GM12878 (cell line): Measurements from ENCODE around the gene NR3C1. TPM values are rescaled to one million over a fixed set of nuclear protein-coding genes. Genes with fewer than 3 reads are reported as not detected.

Experiments used
- ATAC-seq: fragments of 200-7000 bp; cut with Tn5 transposase; 3 replicates; pipeline ENCODE4 v1.9.1; 2020; ENCODE audit warnings: mild to moderate bottlenecking, moderate library complexity
- BruUV-seq: library from RNA; stranded (reverse); fragments of 400-500 nt; replicated peaks from 2 replicates; lab custom pipeline; 2021; lab: Mats Ljungman, UMichigan
- CTCF ChIA-PET: fragments of 300-600 bp; sonication (Branson Sonifier 250); formaldehyde crosslinking; extraction: SDS; loops from one replicate; lab custom pipeline; 2021; ENCODE audit warnings: inconsistent platforms; lab: Yijun Ruan, JAX
- POLR2A ChIA-PET: fragments of 350-600 bp; formaldehyde crosslinking; extraction: SDS; loops from one replicate; lab custom pipeline; 2021; ENCODE audit warnings: inconsistent platforms; lab: Charles Lee
- RAD21 ChIA-PET: fragments of 300-600 bp; sonication (Branson Sonifier 250); formaldehyde crosslinking; loops from one replicate; lab custom pipeline; 2023; ENCODE audit warnings: antibody characterized with exemption; ENCODE audit not compliant: unreplicated experiment; lab: Charles Lee
- SMC1A ChIA-PET: fragments of 300-600 bp; sonication (Branson Sonifier 250); formaldehyde crosslinking; loops from one replicate; lab custom pipeline; 2023; ENCODE audit not compliant: unreplicated experiment, uncharacterized antibody; lab: Charles Lee
- DNase-seq: peaks from one replicate; pipeline ENCODE4 v3.0.0-alpha.2; 2011; ENCODE audit warnings: low read depth, low spot score
- FAIRE-seq: peaks from 3 replicates; lab custom pipeline; 2011; peaks lifted over from hg19 to GRCh38; lab: Jason Lieb, UNC
- H2AFZ ChIP-seq: 2 replicates; pipeline ENCODE4 v1.6.0; 2011; ENCODE audit warnings: low read depth, low read length, control low read depth; ENCODE audit not compliant: control insufficient read depth
- H3K27ac ChIP-seq: 2 replicates; pipeline ENCODE4 v1.5.1; 2011; ENCODE audit warnings: control low read depth; ENCODE audit not compliant: control insufficient read depth, insufficient read depth
- H3K27me3 ChIP-seq, 2 experiments: replicated peaks in 1 of 2; 2 replicates each; pipeline versions ENCODE4 v1.6.0 to v1.6.1; 2011; ENCODE audit warnings: low read length in 1 of 2; ENCODE audit not compliant: control insufficient read depth in 2 of 2, insufficient read depth in 2 of 2
- H3K36me3 ChIP-seq, 2 experiments: 2 replicates each; pipeline ENCODE4 v1.5.1; 2011; ENCODE audit warnings: low read length in 1 of 2; ENCODE audit not compliant: control insufficient read depth in 2 of 2, insufficient read depth in 2 of 2
- H3K4me1 ChIP-seq: 2 replicates; pipeline ENCODE4 v1.6.1; 2011; ENCODE audit warnings: mild to moderate bottlenecking, low read length, moderate library complexity, mixed read lengths; ENCODE audit not compliant: control insufficient read depth, insufficient read depth
- H3K4me2 ChIP-seq: 2 replicates; pipeline ENCODE4 v1.6.0; 2011; ENCODE audit warnings: control low read depth; ENCODE audit not compliant: control insufficient read depth, insufficient read depth
- H3K4me3 ChIP-seq: fragments of 200-600 bp; sonication (generic); 2 replicates; pipeline ENCODE4 v1.5.1; 2016
- H3K79me2 ChIP-seq: 2 replicates; pipeline ENCODE4 v1.6.0; 2011; ENCODE audit warnings: low read length; ENCODE audit not compliant: control insufficient read depth, insufficient read depth
- H3K9ac ChIP-seq: 2 replicates; pipeline ENCODE4 v1.8.0; 2011; ENCODE audit warnings: low read length, control low read depth, mixed read lengths; ENCODE audit not compliant: control insufficient read depth, insufficient read depth
- H3K9me3 ChIP-seq: replicated peaks from 3 replicates; pipeline ENCODE4 v1.5.1; 2011; ENCODE audit warnings: mild to moderate bottlenecking, low read length; ENCODE audit not compliant: control insufficient read depth, insufficient read depth
- H4K20me1 ChIP-seq: 2 replicates; pipeline ENCODE4 v1.6.0; 2011; ENCODE audit not compliant: control insufficient read depth, insufficient read depth
- HDAC2 ChIP-seq: fragments of 200-600 bp; sonication (generic); IDR thresholded peaks from 2 replicates; pipeline ENCODE4 v1.6.1; 2017
- HDGF ChIP-seq: fragments of 450-650 bp; IDR thresholded peaks from 2 replicates; pipeline ENCODE4 v1.6.1; 2016; ENCODE audit warnings: antibody characterized with exemption
- IKZF2 ChIP-seq, 2 experiments: fragments of 450-650 bp; IDR thresholded peaks; 2 replicates each; pipeline ENCODE4 v1.6.1; 2017; ENCODE audit warnings: mild to moderate bottlenecking in 2 of 2, moderate library complexity in 2 of 2
- MTA3 ChIP-seq: IDR thresholded peaks from 2 replicates; pipeline ENCODE4 v1.6.1; 2012; ENCODE audit warnings: low read length, inconsistent platforms, borderline replicate concordance
- MXI1 ChIP-seq: fragments of 150-350 bp; IDR thresholded peaks from 2 replicates; pipeline ENCODE4 v1.6.1; 2011; ENCODE audit warnings: low read depth, mild to moderate bottlenecking, inconsistent platforms, low read length, improper control_type of control experiment
- NR2C1 ChIP-seq: fragments of 450-650 bp; IDR thresholded peaks from 2 replicates; pipeline ENCODE4 v1.6.1; 2017; ENCODE audit warnings: antibody characterized with exemption, mild to moderate bottlenecking, moderate library complexity
- NR2F1 ChIP-seq: fragments of 450-650 bp; conservative IDR thresholded peaks from 2 replicates; pipeline ENCODE4 v1.6.1; 2017; ENCODE audit warnings: mild to moderate bottlenecking
- STAT3 ChIP-seq: IDR thresholded peaks from 2 replicates; pipeline ENCODE4 v1.6.1; 2011; ENCODE audit warnings: low read depth, low read length, improper control_type of control experiment
- SUPT20H ChIP-seq: IDR thresholded peaks from 2 replicates; pipeline ENCODE4 v1.6.1; 2011; ENCODE audit warnings: low read depth, mild to moderate bottlenecking, low read length, moderate library complexity, borderline replicate concordance; ENCODE audit not compliant: control insufficient read depth
- ZNF274 ChIP-seq: IDR thresholded peaks from one replicate; pipeline ENCODE4 v1.8.0; 2011; ENCODE audit not compliant: insufficient read length, insufficient read depth
- WGBS: methylation state at CpG from one replicate; pipeline ENCODE4 v1.1.6; 2016; ENCODE audit warnings: low lambda C conversion rate; ENCODE audit not compliant: insufficient replicate concordance, insufficient coverage; ENCODE audit errors: missing lambda C conversion rate; 5-methylcytosine and 5-hydroxymethylcytosine counted together
- in situ Hi-C: fragments of 300-500 bp; cut with MboI; formaldehyde crosslinking; loops from 9 replicates; pipeline ENCODE4 v1.14.3; 2018; ENCODE audit warnings: mixed read lengths
- intact Hi-C: fragments of 100-400 bp; cut with micrococcal nuclease; formaldehyde crosslinking; loops from one replicate; pipeline ENCODE4 v1.14.2; 2022; ENCODE audit not compliant: unreplicated experiment
- polyA plus RNA-seq, 11 experiments: library from polyadenylated mRNA; depleted of rRNA in 4 of 11; unstranded in 6 of 11; stranded (reverse) in 5 of 11; fragments of >200 nt; fragmentation: Nextera tagmentation in 4 of 11; fragmentation: Illumina TruSeq in 1 of 11; extraction: Ambion mirVana in 4 of 11; extraction: Trizol in 1 of 11; gene quantifications; 1 replicate in 1 of 11; 2 replicates in 10 of 11; pipeline versions ENCODE4 v1.2.1 to v1.2.3, GENCODE V29; 2011 to 2016; ENCODE audit warnings: inconsistent platforms in 2 of 11, missing spikeins in 2 of 11, low read depth in 1 of 11
- total RNA-seq, 4 experiments: library from RNA; depleted of rRNA in 3 of 4; stranded (reverse); fragments of >200 nt in 3 of 4; fragmentation: Illumina TruSeq in 1 of 4; extraction: Trizol in 1 of 4; gene quantifications; 2 replicates each; pipeline versions ENCODE4 v1.2.1 to v1.2.3, GENCODE V29; 2013 to 2021
- TF ChIP-seq, protein P1 (sequence below): IDR thresholded peaks from 2 replicates; pipeline ENCODE4 v1.6.1; 2011; ENCODE audit warnings: low read depth, low read length, improper control_type of control experiment, borderline replicate concordance
- TF ChIP-seq, protein P2 (sequence below): IDR thresholded peaks from 2 replicates; pipeline ENCODE4 v1.6.1; 2012; ENCODE audit warnings: improper control_type of control experiment, low read depth, low read length; ENCODE audit not compliant: insufficient replicate concordance
- TF ChIP-seq, protein P3 (sequence below): fragments of 450-650 bp; IDR thresholded peaks from 2 replicates; pipeline ENCODE4 v1.6.1; 2017; ENCODE audit warnings: borderline replicate concordance
- TF ChIP-seq, protein P4 (sequence below): fragments of 450-650 bp; formaldehyde crosslinking; IDR thresholded peaks from 2 replicates; pipeline ENCODE4 v1.4.0; 2022; ENCODE audit warnings: mild to moderate bottlenecking, moderate library complexity

NR3C1 gene
- total and polyA plus RNA-seq, 10 of the 15 experiments (the other 5 are each of a cell fraction or from before 2014, with no cell fraction given): 49.7 to 141 (median 109) TPM

DNA sequence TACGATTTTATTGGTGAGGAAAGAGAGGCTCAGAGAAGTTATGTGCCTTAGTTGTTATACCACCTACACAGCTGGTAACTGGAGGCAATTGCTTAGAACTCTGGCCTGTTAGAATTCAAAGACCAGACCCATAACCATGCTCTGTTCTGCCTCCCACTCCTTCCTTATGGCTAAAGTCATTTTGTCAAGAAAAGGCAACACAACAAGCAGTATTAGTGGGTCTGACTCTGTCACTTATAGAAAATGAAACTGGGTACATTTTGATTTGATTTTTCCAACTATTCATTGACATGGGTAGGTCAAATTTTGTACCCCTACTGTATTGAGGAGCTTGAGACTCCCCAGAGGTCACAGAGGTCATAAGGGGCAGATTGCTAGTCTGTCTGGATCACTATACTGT is 44.5 kb upstream of the NR3C1 start:
- TF ChIP-seq IKZF2 (IDR thresholded peaks at IDR 0.05): 0 out of 4 replicates have a peak, but pooled peaks of 1 of the 2 experiments have one; percentile 13
- peak; percentile 24; the same call in 1 of the 2 replicates for TF ChIP-seq NR2C1
- no peak for TF ChIP-seq HDGF
- TF ChIP-seq ZNF274: no peak
- TF ChIP-seq STAT3: no peak
- TF ChIP-seq MTA3: no peak
- TF ChIP-seq HDAC2: no peak
- TF ChIP-seq MXI1: no peak
- no peak for TF ChIP-seq SUPT20H
- peak; percentile 68; the same call in 1 of the 2 replicates for TF ChIP-seq NR2F1
- TF ChIP-seq, protein P1, sequence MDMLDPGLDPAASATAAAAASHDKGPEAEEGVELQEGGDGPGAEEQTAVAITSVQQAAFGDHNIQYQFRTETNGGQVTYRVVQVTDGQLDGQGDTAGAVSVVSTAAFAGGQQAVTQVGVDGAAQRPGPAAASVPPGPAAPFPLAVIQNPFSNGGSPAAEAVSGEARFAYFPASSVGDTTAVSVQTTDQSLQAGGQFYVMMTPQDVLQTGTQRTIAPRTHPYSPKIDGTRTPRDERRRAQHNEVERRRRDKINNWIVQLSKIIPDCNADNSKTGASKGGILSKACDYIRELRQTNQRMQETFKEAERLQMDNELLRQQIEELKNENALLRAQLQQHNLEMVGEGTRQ: no peak
- TF ChIP-seq, protein P2, sequence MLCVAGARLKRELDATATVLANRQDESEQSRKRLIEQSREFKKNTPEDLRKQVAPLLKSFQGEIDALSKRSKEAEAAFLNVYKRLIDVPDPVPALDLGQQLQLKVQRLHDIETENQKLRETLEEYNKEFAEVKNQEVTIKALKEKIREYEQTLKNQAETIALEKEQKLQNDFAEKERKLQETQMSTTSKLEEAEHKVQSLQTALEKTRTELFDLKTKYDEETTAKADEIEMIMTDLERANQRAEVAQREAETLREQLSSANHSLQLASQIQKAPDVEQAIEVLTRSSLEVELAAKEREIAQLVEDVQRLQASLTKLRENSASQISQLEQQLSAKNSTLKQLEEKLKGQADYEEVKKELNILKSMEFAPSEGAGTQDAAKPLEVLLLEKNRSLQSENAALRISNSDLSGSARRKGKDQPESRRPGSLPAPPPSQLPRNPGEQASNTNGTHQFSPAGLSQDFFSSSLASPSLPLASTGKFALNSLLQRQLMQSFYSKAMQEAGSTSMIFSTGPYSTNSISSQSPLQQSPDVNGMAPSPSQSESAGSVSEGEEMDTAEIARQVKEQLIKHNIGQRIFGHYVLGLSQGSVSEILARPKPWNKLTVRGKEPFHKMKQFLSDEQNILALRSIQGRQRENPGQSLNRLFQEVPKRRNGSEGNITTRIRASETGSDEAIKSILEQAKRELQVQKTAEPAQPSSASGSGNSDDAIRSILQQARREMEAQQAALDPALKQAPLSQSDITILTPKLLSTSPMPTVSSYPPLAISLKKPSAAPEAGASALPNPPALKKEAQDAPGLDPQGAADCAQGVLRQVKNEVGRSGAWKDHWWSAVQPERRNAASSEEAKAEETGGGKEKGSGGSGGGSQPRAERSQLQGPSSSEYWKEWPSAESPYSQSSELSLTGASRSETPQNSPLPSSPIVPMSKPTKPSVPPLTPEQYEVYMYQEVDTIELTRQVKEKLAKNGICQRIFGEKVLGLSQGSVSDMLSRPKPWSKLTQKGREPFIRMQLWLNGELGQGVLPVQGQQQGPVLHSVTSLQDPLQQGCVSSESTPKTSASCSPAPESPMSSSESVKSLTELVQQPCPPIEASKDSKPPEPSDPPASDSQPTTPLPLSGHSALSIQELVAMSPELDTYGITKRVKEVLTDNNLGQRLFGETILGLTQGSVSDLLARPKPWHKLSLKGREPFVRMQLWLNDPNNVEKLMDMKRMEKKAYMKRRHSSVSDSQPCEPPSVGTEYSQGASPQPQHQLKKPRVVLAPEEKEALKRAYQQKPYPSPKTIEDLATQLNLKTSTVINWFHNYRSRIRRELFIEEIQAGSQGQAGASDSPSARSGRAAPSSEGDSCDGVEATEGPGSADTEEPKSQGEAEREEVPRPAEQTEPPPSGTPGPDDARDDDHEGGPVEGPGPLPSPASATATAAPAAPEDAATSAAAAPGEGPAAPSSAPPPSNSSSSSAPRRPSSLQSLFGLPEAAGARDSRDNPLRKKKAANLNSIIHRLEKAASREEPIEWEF: no peak
- TF ChIP-seq, protein P3, sequence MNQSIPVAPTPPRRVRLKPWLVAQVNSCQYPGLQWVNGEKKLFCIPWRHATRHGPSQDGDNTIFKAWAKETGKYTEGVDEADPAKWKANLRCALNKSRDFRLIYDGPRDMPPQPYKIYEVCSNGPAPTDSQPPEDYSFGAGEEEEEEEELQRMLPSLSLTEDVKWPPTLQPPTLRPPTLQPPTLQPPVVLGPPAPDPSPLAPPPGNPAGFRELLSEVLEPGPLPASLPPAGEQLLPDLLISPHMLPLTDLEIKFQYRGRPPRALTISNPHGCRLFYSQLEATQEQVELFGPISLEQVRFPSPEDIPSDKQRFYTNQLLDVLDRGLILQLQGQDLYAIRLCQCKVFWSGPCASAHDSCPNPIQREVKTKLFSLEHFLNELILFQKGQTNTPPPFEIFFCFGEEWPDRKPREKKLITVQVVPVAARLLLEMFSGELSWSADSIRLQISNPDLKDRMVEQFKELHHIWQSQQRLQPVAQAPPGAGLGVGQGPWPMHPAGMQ: no peak
- TF ChIP-seq, protein P4, sequence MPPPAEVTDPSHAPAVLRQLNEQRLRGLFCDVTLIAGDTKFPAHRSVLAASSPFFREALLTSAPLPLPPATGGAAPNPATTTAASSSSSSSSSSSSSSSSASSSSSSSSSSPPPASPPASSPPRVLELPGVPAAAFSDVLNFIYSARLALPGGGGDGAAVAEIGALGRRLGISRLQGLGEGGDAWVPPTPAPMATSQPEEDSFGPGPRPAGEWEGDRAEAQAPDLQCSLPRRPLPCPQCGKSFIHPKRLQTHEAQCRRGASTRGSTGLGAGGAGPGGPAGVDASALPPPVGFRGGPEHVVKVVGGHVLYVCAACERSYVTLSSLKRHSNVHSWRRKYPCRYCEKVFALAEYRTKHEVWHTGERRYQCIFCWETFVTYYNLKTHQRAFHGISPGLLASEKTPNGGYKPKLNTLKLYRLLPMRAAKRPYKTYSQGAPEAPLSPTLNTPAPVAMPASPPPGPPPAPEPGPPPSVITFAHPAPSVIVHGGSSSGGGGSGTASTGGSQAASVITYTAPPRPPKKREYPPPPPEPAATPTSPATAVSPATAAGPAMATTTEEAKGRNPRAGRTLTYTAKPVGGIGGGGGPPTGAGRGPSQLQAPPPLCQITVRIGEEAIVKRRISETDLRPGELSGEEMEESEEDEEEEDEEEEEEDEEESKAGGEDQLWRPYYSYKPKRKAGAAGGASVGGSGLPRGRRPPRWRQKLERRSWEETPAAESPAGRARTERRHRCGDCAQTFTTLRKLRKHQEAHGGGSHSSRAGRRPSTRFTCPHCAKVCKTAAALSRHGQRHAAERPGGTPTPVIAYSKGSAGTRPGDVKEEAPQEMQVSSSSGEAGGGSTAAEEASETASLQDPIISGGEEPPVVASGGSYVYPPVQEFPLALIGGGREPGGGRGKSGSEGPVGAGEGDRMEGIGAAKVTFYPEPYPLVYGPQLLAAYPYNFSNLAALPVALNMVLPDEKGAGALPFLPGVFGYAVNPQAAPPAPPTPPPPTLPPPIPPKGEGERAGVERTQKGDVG (CRISPR knock-in tag): no peak
- Histone ChIP-seq H3K4me3 (no peak overlapping the region), H2AFZ (no peak overlapping the region), H3K4me1 (no peaks in the 10 kb centered on the region), H3K27me3 (no peaks in the 10 kb centered on the region), H3K4me2 (no peak overlapping the region), H3K36me3 (no peaks in the 10 kb centered on the region), H4K20me1 (no peaks in the 10 kb centered on the region), H3K79me2 (no peaks in the 10 kb centered on the region), H3K27ac (no peak overlapping the region), H3K9me3 (no peaks in the 10 kb centered on the region; the same call in 2 of the 3 replicates), H3K9ac (no peak overlapping the region)
- POLR2A ChIA-PET: no interaction called here
- CTCF ChIA-PET: interaction anchor here (1.2 kb wide), 1 partner anchor 34 kb away, joined by 3 read pairs; no protein-coding TSS in a partner anchor
- in situ Hi-C loops (no loop called here), intact Hi-C loops (no loop called here)
- ATAC-seq (peak; percentile 37), FAIRE-seq (no peak), DNase-seq (no peak)
- RAD21 ChIA-PET: interaction anchor here (3.6 kb wide), 1 partner anchor 14 kb away, joined by 19 read pairs; no protein-coding TSS in a partner anchor
- WGBS: 55% methylated on average over 1 of the region's 1 CpG
- no TSS peak for BruUV-seq
- SMC1A ChIA-PET: interaction anchor here (1.1 kb wide), 1 partner anchor 142 kb away, joined by 3 read pairs; no protein-coding TSS in a partner anchor
